Measurements from ENCODE around the gene SMIM17.

Gene SMIM17

DNA sequence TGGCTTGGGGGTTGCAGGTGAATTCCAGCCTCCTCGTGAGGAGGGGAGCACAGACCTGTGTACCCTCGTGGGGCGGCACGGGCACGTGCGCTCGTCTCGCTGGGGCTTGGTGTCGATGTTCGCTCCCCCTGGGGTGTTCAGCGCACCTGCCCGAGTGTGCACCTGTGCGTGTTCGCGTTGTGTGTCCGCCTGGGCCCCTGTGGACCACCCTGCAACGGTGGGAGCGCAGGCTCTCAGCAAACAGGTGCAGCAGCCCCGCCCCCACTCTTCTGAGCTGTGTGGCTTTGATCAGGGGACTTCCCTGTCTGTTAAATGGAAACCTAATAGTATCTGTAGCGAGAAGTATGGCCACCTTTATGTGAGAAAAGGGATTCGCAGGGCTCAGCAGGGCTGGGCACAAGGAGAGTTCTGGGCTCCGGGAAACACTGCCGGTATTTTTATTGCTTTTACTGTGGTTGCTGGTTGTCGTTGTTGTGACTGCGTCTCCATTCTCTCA lies 549 bp downstream of the SMIM17 start:
- DNase-seq = no peak
- H3K4me1 ChIP-seq (ENCODE audit: control insufficient read depth, insufficient read depth, low read length, poor library complexity, severe bottlenecking) = no peaks in the 10 kb centered on the region
- no peaks in the 10 kb centered on the region for H3K27me3 ChIP-seq (replicated peaks; ENCODE audit: control insufficient read depth, insufficient read depth, low read length, poor library complexity, severe bottlenecking)
- H3K4me3 ChIP-seq (ENCODE audit: insufficient read depth, low read depth, low read length, poor library complexity, severe bottlenecking) = no peak overlapping the region
- no peak overlapping the region for H3K27ac ChIP-seq (ENCODE audit: insufficient read depth, low read length, poor library complexity, severe bottlenecking)
- no peaks in the 10 kb centered on the region for H3K36me3 ChIP-seq (ENCODE audit: control insufficient read depth, insufficient read depth, low read length)
- peaks cover 6% of the 10 kb centered on the region for H3K9me3 ChIP-seq (ENCODE audit: control insufficient read depth, low read length)

DNA sequence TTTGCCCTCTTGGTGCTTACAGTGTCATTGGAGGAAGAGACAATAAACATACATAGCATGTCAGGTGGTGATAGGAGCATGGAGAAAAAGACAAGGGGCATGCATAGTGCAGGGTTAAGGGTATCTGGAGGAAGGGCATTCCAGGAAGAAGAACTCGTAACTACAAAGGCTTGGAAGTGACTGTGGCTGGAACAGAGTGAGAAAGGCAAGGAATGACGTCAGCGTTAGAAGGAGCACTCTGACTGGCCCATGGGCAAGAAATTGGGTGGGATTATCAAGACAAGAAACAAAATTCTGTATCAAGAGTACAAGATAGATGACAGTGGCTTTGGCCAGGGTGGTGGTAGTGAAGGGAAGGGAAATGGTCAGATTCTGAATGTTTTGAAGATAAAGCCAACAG lies 11.2 kb downstream of the SMIM17 start:
- no peaks in the 10 kb centered on the region for H3K9me3 ChIP-seq (ENCODE audit: control insufficient read depth, low read length)
- H3K4me1 ChIP-seq (ENCODE audit: control insufficient read depth, insufficient read depth, low read length, poor library complexity, severe bottlenecking) = no peaks in the 10 kb centered on the region
- no peak overlapping the region for H3K27ac ChIP-seq (ENCODE audit: insufficient read depth, low read length, poor library complexity, severe bottlenecking)
- DNase-seq = no peak
- H3K27me3 ChIP-seq (replicated peaks; ENCODE audit: control insufficient read depth, insufficient read depth, low read length, poor library complexity, severe bottlenecking) = no peaks in the 10 kb centered on the region
- H3K4me3 ChIP-seq (ENCODE audit: insufficient read depth, low read depth, low read length, poor library complexity, severe bottlenecking) = no peak overlapping the region
- no peaks in the 10 kb centered on the region for H3K36me3 ChIP-seq (ENCODE audit: control insufficient read depth, insufficient read depth, low read length)

DNA sequence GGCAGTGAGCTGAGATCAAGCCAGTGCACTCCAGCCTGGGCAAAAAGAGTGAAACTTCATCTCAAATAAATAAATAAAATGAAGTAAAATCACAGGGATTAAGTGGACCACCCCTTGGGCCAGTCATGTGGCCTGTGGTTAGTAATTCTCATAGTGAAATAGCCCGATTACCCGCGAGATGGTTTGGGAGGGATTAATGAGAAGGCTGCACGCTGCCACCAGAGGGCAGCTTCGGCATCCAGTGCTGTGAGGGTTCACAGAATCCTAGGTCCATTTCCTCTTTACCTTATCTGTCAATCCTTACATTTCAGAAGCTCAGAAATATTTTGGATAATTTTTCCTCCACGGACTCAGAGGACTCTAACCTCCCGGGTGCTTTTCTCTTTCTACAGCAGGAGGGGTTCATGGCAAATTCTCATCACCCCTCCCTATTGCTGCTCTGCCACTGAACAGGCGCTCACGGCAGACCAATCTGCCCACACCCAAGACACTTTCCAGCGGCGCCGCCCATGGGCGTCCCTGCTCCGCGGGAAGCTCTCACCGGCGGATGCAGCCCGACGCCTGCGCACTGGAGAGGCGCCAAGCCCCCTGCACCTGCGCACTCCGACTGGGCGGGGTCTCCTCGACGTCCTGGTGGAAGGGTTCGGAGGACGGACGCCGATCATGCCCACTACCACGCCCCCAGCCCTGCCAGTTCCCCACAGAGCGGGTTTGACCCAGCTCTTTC lies 17.6 kb downstream of the SMIM17 start:
- Histone ChIP-seq H3K36me3 (ENCODE audit: control insufficient read depth, insufficient read depth, low read length) (no peaks in the 10 kb centered on the region), H3K4me3 (ENCODE audit: insufficient read depth, low read depth, low read length, poor library complexity, severe bottlenecking) (no peak overlapping the region), H3K9me3 (ENCODE audit: control insufficient read depth, low read length) (no peaks in the 10 kb centered on the region), H3K27ac (ENCODE audit: insufficient read depth, low read length, poor library complexity, severe bottlenecking) (no peak overlapping the region), H3K27me3 (replicated peaks; ENCODE audit: control insufficient read depth, insufficient read depth, low read length, poor library complexity, severe bottlenecking) (no peaks in the 10 kb centered on the region), H3K4me1 (ENCODE audit: control insufficient read depth, insufficient read depth, low read length, poor library complexity, severe bottlenecking) (no peaks in the 10 kb centered on the region)
- no peak for DNase-seq

DNA sequence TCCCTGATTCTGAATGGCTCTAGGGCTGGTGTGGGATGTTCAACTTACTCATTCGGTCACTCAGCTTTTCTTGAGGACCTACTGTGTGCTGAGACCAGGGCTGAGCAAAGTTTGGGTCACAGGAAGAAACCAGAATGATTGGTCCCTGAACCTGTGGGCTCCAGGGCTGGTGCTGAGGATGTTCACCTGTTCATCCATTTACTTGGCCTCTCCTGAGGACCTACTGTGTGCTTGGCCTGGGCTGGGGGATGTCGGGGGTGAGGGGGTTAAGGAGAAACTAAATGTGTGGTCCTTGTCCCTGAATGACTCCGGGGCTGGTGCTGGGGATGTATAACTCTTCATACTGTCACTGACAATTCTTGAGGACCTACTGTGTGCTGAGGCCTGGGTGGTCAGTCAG lies 18.3 kb downstream of the SMIM17 start:
- Histone ChIP-seq H3K9me3 (ENCODE audit: control insufficient read depth, low read length) (no peaks in the 10 kb centered on the region), H3K27ac (ENCODE audit: insufficient read depth, low read length, poor library complexity, severe bottlenecking) (no peak overlapping the region), H3K4me1 (ENCODE audit: control insufficient read depth, insufficient read depth, low read length, poor library complexity, severe bottlenecking) (no peaks in the 10 kb centered on the region), H3K27me3 (replicated peaks; ENCODE audit: control insufficient read depth, insufficient read depth, low read length, poor library complexity, severe bottlenecking) (no peaks in the 10 kb centered on the region), H3K36me3 (ENCODE audit: control insufficient read depth, insufficient read depth, low read length) (no peaks in the 10 kb centered on the region), H3K4me3 (ENCODE audit: insufficient read depth, low read depth, low read length, poor library complexity, severe bottlenecking) (no peak overlapping the region)
- DNase-seq = no peak

DNA sequence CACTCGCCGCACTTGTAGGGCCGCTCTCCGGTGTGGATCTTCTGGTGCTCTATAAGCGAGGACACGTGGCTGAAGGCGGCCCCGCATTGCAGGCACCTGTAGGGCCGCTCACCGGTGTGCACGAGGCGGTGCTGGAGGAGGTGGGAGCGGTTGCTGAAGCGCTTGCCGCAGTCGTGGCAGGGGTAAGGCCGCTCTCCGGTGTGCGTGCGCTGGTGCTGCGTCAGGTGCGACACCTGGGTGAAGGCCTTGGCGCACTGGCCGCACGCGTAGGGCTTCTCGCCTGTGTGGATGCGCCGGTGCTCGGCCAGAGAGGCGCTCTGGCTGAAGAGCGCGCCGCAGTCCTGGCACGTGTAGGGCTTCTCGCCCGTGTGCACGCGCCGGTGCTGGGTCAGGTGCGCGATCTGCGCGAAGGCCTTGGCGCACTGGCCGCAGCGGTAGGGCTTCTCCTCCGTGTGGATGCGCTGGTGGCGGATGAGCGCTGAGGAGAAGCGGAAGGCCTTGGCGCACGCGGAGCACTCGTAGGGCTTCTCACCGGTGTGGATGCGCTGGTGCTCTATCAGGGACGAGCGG lies 21.1 kb downstream of the SMIM17 start:
- no peaks in the 10 kb centered on the region for H3K27me3 ChIP-seq (replicated peaks; ENCODE audit: control insufficient read depth, insufficient read depth, low read length, poor library complexity, severe bottlenecking)
- no peak overlapping the region for H3K27ac ChIP-seq (ENCODE audit: insufficient read depth, low read length, poor library complexity, severe bottlenecking)
- H3K4me1 ChIP-seq (ENCODE audit: control insufficient read depth, insufficient read depth, low read length, poor library complexity, severe bottlenecking) = no peaks in the 10 kb centered on the region
- H3K9me3 ChIP-seq (ENCODE audit: control insufficient read depth, low read length) = no peaks in the 10 kb centered on the region
- no peak for DNase-seq
- no peaks in the 10 kb centered on the region for H3K36me3 ChIP-seq (ENCODE audit: control insufficient read depth, insufficient read depth, low read length)
- no peak overlapping the region for H3K4me3 ChIP-seq (ENCODE audit: insufficient read depth, low read depth, low read length, poor library complexity, severe bottlenecking)

DNA sequence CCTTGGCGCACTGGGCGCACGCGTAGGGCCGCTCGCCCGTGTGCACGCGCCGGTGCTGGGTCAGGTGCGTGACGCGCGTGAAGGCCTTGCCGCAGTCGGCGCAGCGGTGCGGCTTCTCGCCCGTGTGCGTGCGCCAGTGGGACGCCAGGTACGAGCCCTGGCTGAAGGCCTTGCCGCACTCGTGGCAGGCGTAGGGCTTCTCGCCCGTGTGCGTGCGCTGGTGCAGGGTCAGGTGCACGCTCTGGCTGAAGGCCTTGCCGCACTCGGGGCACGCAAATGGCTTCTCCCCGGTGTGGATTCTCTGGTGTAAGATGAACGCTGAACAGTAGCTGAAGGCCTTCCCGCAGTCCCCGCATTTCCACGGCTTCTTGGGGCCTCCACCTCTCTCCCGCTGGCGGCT lies 21.6 kb downstream of the SMIM17 start:
- Histone ChIP-seq H3K27ac (ENCODE audit: insufficient read depth, low read length, poor library complexity, severe bottlenecking) (no peak overlapping the region), H3K27me3 (replicated peaks; ENCODE audit: control insufficient read depth, insufficient read depth, low read length, poor library complexity, severe bottlenecking) (no peaks in the 10 kb centered on the region), H3K36me3 (ENCODE audit: control insufficient read depth, insufficient read depth, low read length) (no peaks in the 10 kb centered on the region), H3K4me1 (ENCODE audit: control insufficient read depth, insufficient read depth, low read length, poor library complexity, severe bottlenecking) (no peaks in the 10 kb centered on the region), H3K9me3 (ENCODE audit: control insufficient read depth, low read length) (no peaks in the 10 kb centered on the region), H3K4me3 (ENCODE audit: insufficient read depth, low read depth, low read length, poor library complexity, severe bottlenecking) (no peak overlapping the region)
- no peak for DNase-seq

DNA sequence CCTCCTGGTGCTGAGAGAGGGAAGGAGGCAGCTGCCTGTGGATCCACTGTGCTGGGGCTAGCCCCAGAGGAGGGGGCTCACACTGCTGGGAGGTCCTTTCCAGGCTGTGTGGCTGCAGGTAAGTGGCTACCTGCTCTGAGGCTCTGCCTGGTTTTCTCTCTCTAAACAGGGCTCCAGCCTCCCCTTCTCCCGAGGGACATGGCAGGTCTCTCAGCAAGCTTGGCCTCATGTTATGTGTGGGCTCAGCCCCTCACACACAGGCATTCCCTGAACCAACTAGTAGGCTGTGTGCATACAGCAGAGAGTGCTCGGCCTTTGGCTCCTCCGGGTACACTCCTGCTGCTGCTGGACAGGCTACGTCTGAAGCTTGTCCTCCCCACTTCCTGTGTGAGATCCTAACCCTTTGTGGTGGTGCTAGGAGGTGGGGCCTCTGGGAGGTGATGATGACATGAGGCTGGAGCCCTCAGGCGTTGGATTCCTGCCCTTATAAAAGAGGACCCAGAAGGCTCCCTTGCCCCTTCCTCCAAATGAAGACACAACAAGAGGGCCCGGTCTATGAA lies 24.4 kb downstream of the SMIM17 start:
- no peaks in the 10 kb centered on the region for H3K27me3 ChIP-seq (replicated peaks; ENCODE audit: control insufficient read depth, insufficient read depth, low read length, poor library complexity, severe bottlenecking)
- no peak for DNase-seq

DNA sequence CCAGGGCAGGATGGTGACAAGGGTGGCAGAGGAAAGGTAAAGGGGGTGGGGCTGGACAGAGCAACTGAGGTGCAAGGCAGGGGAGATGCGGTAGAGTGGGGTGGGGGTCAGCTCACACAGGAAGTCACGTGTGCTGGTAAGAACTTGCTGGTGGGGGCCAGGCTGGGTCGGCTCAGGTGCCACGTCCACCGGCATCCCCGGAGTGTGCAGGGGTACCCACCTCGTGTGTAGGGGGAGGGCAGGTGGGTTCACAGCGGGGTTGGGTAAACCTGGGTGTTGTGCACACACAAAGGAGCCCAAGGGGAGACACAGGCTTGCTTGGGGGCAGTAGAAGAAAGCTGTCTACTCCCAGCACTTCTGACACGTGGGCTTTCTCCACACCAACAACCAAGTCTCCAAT lies 25.7 kb downstream of the SMIM17 start:
- DNase-seq = no peak
- H3K4me1 ChIP-seq (ENCODE audit: control insufficient read depth, insufficient read depth, low read length, poor library complexity, severe bottlenecking) = no peaks in the 10 kb centered on the region
- H3K4me3 ChIP-seq (ENCODE audit: insufficient read depth, low read depth, low read length, poor library complexity, severe bottlenecking) = no peak overlapping the region
- H3K9me3 ChIP-seq (ENCODE audit: control insufficient read depth, low read length) = no peaks in the 10 kb centered on the region
- H3K27me3 ChIP-seq (replicated peaks; ENCODE audit: control insufficient read depth, insufficient read depth, low read length, poor library complexity, severe bottlenecking) = no peaks in the 10 kb centered on the region
- no peaks in the 10 kb centered on the region for H3K36me3 ChIP-seq (ENCODE audit: control insufficient read depth, insufficient read depth, low read length)
- no peak overlapping the region for H3K27ac ChIP-seq (ENCODE audit: insufficient read depth, low read length, poor library complexity, severe bottlenecking)

More for the DNA sequence above, 24.4 kb downstream of the SMIM17 start:
- Histone ChIP-seq H3K9me3 (ENCODE audit: control insufficient read depth, low read length) (no peaks in the 10 kb centered on the region), H3K36me3 (ENCODE audit: control insufficient read depth, insufficient read depth, low read length) (no peaks in the 10 kb centered on the region), H3K27ac (ENCODE audit: insufficient read depth, low read length, poor library complexity, severe bottlenecking) (no peak overlapping the region), H3K4me3 (ENCODE audit: insufficient read depth, low read depth, low read length, poor library complexity, severe bottlenecking) (no peak overlapping the region), H3K4me1 (ENCODE audit: control insufficient read depth, insufficient read depth, low read length, poor library complexity, severe bottlenecking) (no peaks in the 10 kb centered on the region)

DNA sequence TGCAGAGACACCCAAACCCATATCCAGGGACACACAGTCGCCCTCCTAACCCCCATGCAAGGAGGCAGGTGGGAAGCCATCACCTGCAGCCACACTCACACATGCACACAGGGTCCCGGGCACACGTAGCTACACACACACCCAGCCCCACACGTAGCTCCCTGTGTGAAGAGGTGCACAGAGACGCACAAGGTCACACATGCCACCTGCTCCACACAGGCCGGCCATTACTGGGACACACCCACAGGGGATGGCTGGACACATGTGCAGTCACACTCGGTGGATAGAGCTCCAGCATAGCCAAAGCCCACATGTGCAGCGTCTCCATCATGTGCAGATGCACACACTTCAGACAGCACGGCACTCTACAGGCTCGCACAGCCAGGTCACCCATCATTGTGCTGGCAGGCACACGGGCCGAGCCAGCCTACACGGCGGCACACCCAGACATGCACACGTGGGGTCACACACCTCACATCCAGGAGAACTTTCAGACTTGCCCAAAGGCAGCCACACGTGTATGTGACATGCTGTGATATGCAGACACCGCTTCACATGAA lies 27.5 kb downstream of the SMIM17 start:
- Histone ChIP-seq H3K4me1 (ENCODE audit: control insufficient read depth, insufficient read depth, low read length, poor library complexity, severe bottlenecking) (no peaks in the 10 kb centered on the region), H3K9me3 (ENCODE audit: control insufficient read depth, low read length) (no peaks in the 10 kb centered on the region), H3K4me3 (ENCODE audit: insufficient read depth, low read depth, low read length, poor library complexity, severe bottlenecking) (peak overlapping the region; percentile 51), H3K27ac (ENCODE audit: insufficient read depth, low read length, poor library complexity, severe bottlenecking) (no peak overlapping the region), H3K36me3 (ENCODE audit: control insufficient read depth, insufficient read depth, low read length) (no peaks in the 10 kb centered on the region), H3K27me3 (replicated peaks; ENCODE audit: control insufficient read depth, insufficient read depth, low read length, poor library complexity, severe bottlenecking) (no peaks in the 10 kb centered on the region)
- DNase-seq = no peak

Data from effector memory CD4-positive, alpha-beta T cell (primary cell).